HK-2 (cell line): ENCODE measurements around the gene ZNF136.
A peak's percentile ranks its signal among the peaks of the same experiment; 100 is the strongest.

Experiments used
- DNase-seq: peaks from one replicate; pipeline ENCODE4 v3.0.0-alpha.2; 2018; ENCODE audit not compliant: unreplicated experiment

Gene ZNF136

DNA sequence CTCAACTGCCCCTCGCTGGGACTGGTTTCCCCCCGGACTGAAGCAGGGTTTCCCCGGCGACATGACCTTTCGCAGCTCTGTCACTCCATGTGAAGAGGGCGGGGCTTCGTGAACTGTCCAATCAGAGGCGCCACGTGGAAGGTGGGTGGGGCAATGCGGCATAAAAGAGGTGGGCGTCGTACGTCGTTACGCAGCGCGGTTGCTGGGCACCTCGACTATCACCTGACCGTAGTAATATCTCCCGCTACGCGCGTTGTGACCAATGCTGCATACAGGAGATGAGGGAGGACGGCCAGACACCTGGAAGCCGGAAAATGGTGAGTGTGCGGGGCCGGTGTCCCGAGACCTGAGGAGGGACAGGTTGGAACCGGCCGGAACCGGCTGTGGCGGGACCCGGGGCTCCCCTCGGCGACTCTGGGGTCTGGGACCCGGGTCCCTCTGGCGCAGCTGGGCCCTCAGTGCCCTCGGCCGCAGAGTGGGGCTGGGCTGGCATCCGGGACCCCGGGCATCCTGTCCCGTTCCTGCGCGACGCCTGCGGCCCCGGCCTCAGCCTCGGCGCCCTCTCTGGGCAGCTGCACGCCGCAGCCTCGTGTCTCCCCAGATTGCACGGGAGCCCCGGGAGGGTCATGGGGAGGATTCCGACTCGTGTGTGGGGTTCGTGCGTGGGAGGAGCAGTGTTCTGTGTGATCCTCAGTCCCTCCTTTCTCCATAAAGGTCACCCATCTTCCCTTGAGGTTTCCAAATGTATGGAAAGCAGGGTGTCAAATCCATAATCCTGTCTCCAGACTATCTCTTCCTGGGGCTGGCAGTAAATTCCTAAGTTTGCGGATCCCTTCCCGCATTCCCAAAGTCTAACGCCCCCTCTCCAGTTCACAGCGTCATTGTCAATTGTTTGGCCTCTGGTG, 32.2 kb downstream of the ZNF136 start:
- peak; percentile 50 for DNase-seq

DNA sequence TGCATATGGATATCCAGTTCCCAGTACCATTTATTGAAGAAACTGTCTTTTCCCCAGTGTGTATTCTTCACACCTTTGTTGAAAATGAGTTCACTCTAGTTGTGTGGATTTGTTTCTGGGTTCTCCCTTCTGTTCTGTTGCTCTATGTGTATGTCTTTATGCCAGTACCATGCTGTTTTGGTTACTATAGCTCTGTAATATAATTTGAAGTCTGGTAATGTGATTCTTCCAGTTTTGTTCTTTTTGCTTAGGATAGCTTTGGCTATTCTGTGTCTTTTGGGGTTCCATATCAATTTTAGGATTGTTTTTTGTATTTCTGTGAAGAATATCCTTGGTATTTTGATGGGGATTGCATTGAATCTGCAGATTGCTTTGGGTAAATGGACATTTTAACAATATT, 35.2 kb downstream of the ZNF136 start:
- no peak for DNase-seq

DNA sequence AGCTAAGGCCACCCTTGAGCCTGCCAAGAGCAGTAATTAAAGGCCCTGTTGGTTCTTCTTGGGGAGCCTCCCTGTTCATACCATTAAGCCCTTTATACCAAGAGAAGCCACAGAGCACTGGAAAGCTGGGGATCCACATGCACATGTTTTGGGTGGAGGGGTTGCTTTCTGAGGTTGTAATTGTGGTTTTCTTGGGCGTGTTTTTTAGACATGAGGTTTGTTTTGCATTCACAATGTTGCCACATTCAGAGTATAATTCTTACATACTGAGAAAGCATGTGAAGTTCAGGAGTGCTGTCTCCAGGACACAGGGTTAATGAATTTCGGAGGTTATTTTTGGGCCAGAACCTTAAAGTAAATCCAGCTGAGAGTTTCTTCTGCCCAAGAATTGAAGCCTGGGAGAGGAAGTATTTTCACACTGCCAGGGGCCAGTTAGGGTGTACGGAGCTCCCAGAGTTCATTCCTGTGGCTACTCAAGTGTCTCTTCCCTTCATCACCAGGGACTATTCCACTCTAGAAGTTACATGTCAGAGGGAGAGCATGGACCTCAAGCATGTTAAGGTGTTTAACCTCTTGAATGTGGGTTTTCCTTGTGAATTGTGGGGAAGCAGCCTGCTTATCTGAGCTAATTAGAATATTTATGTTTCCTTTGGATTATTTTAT, 37.0 kb downstream of the ZNF136 start:
- no peak for DNase-seq

DNA sequence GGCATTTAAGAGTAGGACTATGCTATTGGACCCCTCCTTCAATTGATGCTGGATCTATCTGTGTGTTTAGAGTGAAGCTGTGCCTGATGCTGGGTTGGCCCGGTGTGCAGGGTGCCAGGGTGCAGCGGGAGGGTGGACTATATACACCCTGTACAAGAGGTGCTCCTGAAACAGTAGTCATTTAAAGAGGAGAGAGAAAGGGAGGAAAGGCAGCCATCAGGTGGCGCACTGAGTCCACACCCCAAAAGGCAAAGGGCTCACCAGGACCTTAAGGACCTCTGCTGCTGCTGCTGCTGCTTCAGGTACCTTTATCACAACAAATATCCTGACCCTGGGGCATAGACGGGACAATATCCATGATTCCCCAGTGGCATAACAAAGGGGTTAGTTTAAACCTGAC, 39.4 kb downstream of the ZNF136 start:
- no peak for DNase-seq

- DNase-seq = no peak
Measured at GRCh38 chr19:12205296-12205695, 42.4 kb downstream of the ZNF136 start.

GRCh38 chr19:12208221-12208620, 45.3 kb downstream of the ZNF136 start:
- no peak for DNase-seq

DNA sequence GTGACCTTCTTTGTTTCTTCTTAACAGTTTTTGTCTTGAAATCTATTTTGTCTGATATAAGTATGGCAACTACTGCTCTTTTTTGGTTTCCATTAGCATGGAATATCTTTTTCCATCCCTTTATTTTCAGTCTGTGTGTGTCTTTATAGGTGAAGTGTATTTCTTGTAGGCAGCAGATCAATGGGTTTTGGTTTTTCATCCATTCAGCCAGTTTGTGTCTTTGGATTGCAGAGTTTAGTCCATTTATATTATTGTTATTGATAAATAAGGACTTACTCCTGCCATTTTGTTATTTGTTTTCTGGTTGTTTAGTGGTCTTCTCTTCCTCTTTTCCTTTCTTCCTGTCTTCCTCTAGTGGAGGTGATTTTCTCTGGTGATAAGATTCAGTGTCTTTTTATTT, 54.4 kb downstream of the ZNF136 start:
- DNase-seq = no peak

GRCh38 chr19:12222980-12223630, 60.2 kb downstream of the ZNF136 start:
- DNase-seq = no peak

GRCh38 chr19:12224676-12225075, 61.8 kb downstream of the ZNF136 start:
- no peak for DNase-seq

- no peak for DNase-seq
Measured at GRCh38 chr19:12229990-12230389, 67.1 kb downstream of the ZNF136 start.

- DNase-seq = no peak
Measured at GRCh38 chr19:12230751-12231733, 68.1 kb downstream of the ZNF136 start.

DNA sequence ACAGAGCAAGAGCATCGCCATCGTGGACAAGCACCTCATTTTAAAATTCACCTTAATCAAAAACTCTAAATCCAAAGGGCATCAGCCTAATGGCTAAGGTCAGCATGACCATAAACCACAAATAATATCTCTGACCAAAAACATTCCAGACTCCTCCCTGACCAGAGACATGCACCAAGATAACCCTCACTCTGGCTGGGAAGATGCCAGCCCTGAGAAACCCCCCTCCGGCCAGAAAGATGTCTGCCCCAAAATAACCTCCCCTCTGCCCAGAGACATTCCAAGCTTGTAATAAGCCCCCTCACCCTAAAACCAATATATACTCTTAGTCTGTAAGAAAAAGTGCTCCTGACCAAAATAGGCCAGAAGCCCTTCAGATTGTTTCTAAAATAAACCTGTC, 70.1 kb downstream of the ZNF136 start:
- DNase-seq = no peak

DNA sequence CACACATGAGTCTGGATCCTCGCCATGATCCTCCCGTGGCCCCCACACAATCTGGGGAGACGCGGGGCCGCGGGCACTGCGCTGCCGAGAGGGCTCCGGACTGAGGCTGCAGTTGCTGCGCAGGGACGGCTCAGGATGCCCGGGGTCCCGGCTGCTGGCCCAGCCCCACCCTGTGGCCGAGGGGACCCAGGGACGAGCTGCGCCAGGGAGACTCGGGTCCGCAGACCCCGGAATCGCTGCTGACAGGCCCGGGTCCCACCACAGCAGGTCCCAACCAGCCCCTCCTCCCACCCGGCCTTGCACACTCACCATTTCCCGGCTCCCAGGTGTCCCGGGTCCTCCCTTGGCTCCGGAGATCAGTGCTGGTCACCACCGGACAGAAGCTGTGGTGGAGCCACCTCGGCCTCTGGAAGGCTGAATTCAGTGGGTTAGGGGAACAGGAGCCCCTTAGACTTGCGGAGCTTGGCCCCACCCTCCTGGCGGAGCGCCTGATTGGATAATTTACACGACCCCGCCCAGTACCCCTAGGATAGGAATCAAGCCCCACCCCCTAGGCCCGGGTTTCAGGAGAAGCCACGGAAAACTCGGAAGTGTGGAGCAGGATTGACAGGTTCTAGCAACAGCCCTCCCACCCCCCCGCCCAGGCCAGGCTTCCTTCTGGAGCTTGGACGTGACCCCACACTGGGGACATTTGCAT, 74.4 kb downstream of the ZNF136 start:
- DNase-seq = no peak
